Heart left ventricle (tissue), 13 donors: ENCODE results near the gene ANKRD33.

Experiments used
- CTCF ChIP-seq, 12 donors: fragments of 200-600 bp; sonication (generic) in 4 of 12; IDR thresholded peaks; one replicate each; pipeline versions ENCODE4 v1.5.0 to v1.8.0; 2018 to 2022; ENCODE audit warnings: antibody characterized with exemption in 12 of 12, mild to moderate bottlenecking in 5 of 12
- POLR2A ChIP-seq, 2 donors: fragments of 450-650 bp; IDR thresholded peaks; one replicate each; pipeline ENCODE4 v1.6.1; 2017; ENCODE audit warnings: antibody characterized with exemption in 2 of 2, mild to moderate bottlenecking in 2 of 2, moderate library complexity in 2 of 2
- donor health status: ischemic (EF 13 %, LVEDD 7.1; RV severe dilation, severe dysfunction).
- donor health status: DM: no; HTN: yes; CAD: no.
- donor health status: DM: no; HTN: no; CAD: no.
- donor health status: ischemic (EF 25% LVEDD 6.9; RV normal size, moderate dysfunction).
- donor health status: ischemic (EF 25% LVEDD 5.7; RV mildly dilated, moderate dysfunction).
- donor health status: ischemic (EF 35%, LVEDD 5.7; RV mildly dilated, moderate dysfunction).
- donor health status: nonischemic (EF 11% LVEDD 7.7; RV severe dilation, severe dysfunction).
- donor health status: DM: yes; HTN: yes; CAD: no.
- donor health status: PGD.
- donor health status: ischemic (EF 29% LVEDD 5.4; RV normal size, mild dysfunction).
- donor health status: nonischemic (EF 23%, LVEDD 6.1; RV moderate dilation, normal function).

GRCh38 chr12:51915951-51916350, 28.0 kb downstream of the ANKRD33 start:
- TF ChIP-seq CTCF (IDR thresholded peaks at IDR 0.05) = no peak
- no peak for TF ChIP-seq POLR2A (IDR thresholded peaks at IDR 0.05)
